AG20443 (cell line): ENCODE measurements around the gene CRYBG3.
A peak's percentile ranks its signal among the peaks of the same experiment; 100 is the strongest.

ENCODE experiments used
- DNase-seq: peaks from one replicate; pipeline ENCODE4 v3.0.0; 2012; ENCODE audit warnings: low spot score, mixed read lengths

The CRYBG3 gene

GRCh38 chr3:97948351-97949109 lies 126.7 kb downstream of the CRYBG3 start:
- DNase-seq: no peak

GRCh38 chr3:97949110-97949485 lies 127.3 kb downstream of the CRYBG3 start:
- no peak for DNase-seq

- no peak for DNase-seq
Observed at GRCh38 chr3:97949743-97950142, 127.9 kb downstream of the CRYBG3 start.

- no peak for DNase-seq
Observed at GRCh38 chr3:97950360-97950759, 128.5 kb downstream of the CRYBG3 start.

- DNase-seq: peak; percentile 47
Observed at GRCh38 chr3:97952280-97952679, 130.5 kb downstream of the CRYBG3 start.

GRCh38 chr3:97952872-97953271 lies 131.1 kb downstream of the CRYBG3 start:
- DNase-seq: no peak

- DNase-seq: no peak
Observed at GRCh38 chr3:97954228-97954827, 132.5 kb downstream of the CRYBG3 start.

GRCh38 chr3:97956051-97956450 lies 134.2 kb downstream of the CRYBG3 start:
- no peak for DNase-seq

GRCh38 chr3:97957617-97958311 lies 136.0 kb downstream of the CRYBG3 start:
- DNase-seq: no peak

GRCh38 chr3:97958396-97958795 lies 136.6 kb downstream of the CRYBG3 start:
- DNase-seq: no peak

- DNase-seq: no peak
Observed at GRCh38 chr3:97958796-97959195, 137.0 kb downstream of the CRYBG3 start.

- no peak for DNase-seq
Observed at GRCh38 chr3:97959872-97960271, 138.1 kb downstream of the CRYBG3 start.

GRCh38 chr3:97960551-97960950 lies 138.7 kb downstream of the CRYBG3 start:
- DNase-seq: no peak

- no peak for DNase-seq
Observed at GRCh38 chr3:97960993-97961766, 139.4 kb downstream of the CRYBG3 start.

GRCh38 chr3:97967966-97968365 lies 146.2 kb downstream of the CRYBG3 start:
- DNase-seq: no peak

GRCh38 chr3:97968376-97968775 lies 146.6 kb downstream of the CRYBG3 start:
- no peak for DNase-seq

GRCh38 chr3:97969541-97969940 lies 147.7 kb downstream of the CRYBG3 start:
- no peak for DNase-seq

- no peak for DNase-seq
Observed at GRCh38 chr3:97970156-97970555, 148.3 kb downstream of the CRYBG3 start.

GRCh38 chr3:97970956-97971620 lies 149.3 kb downstream of the CRYBG3 start:
- no peak for DNase-seq

- DNase-seq: peak; percentile 93
Observed at GRCh38 chr3:97971679-97972567, 150.1 kb downstream of the CRYBG3 start, which contains the start of gene RIOX2. RIOX2 (minus strand) TSS chr3:97972431; CDS start chr3:97967593, 4,838 bp downstream.

- DNase-seq: no peak
Observed at GRCh38 chr3:97972976-97973375, 151.2 kb downstream of the CRYBG3 start.
